ENCODE data around the gene DNAJC5G.
"Not testable (repeated sequence)": the region's sequence is repeated elsewhere in the genome, so short reads cannot be mapped to it uniquely, and the experiment has no call there.

The DNAJC5G gene

GRCh38 chr2:27281855-27282559 is 6.8 kb downstream of the DNAJC5G start, which contains the start of gene TRIM54:
TSS of gene TRIM54 (plus strand) at chr2:27282429. CDS start at chr2:27282732, 303 bp downstream.
- no peak for DNase-seq

DNA sequence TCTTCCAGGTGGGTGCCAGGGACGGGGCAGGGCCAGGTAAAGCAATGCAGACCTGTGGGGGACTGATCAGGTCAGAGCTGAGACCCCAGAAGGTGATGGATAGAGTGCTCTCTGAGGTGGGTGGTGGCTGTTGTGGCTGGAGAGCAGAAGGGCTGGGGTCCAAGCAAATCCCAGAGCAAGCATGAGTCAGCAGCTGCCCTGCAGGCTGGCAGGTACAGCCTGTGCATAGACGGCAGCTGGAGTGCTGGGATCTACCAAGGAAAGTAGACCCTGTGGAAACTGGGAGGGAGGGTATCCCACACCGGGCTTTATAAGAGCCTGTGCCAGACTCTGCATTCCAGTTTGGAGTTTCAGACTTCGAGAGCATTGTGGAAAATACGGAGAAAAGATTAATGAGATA is 7.7 kb downstream of the DNAJC5G start:
- no peak for DNase-seq

DNA sequence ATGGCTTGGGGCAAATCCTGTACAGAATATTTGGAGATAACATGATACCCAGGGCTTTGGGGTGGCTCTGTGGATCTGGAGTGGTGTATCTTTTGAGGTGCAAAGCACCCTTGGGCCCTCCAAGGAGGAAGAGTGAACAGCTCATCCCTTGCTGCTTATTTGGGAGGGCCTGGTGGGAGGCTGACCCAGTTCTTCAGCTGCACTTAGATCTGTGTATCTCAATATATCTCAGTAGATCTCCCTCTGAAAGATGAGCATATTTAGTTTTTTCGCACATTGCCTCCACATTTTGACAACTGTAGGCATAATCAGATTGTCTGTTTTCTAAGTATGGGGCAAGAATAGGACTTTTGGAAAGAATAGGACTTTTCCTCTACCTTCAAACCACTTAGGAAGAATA is 9.8 kb downstream of the DNAJC5G start:
- no peak for DNase-seq

- no peak for DNase-seq
Measured at GRCh38 chr2:27285481-27285880, 10.2 kb downstream of the DNAJC5G start.

DNA sequence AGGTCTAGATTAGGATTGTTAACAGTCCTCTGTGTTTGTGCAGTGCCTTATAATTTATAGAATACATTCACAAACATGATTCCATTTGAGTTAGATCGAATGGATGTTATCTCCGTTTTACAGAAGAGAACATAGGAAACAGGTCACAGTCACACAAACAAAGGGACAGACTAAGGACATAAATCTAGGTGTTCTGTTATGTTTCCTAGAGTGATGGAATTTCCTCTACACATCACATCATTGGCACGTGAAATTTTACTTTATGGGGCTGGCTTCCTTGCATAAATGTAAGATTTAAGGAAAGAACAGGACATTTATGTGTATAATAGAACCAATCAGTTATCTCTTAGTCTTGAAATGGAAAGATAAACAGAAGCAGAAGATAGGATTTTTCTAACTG is 13.4 kb downstream of the DNAJC5G start:
- DNase-seq = no peak

DNA sequence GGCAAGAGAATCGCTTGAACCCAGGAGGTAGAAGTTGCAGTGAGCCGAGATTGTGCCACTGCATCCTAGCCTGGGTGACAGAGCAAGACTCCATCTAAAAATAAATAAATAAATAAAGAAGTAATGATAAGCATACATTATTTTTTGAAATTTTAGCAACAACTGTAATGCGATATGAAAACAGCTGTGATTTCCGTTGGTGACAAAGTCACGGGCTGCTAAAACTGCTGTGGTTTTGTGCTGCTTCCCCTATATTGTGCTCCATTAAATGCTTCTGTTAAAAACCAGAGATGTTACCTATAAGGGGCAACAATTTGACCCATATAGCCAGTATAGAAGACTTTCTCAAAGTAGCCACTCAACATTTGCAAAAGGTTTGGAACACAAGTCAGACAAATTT is 15.3 kb downstream of the DNAJC5G start:
- DNase-seq = no peak

DNA sequence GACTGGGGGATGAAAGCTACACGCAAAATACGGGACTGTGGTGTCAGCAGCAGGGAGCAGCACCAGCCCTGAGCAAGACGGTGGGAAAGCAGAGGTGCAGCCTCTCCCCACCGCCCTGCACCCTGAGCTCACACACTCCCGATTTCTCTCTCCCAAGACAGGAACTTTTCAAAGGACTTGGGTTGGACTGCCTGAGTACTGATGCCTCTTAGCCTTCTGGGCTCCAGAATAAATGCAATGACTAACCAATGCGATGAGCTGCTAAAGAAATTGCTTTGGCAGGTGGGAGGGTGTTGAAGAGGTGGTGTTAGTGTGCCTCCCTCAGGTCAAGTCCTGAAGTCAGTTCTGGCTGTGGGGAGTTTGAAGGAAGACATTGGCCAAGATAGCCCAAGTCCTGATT is 16.6 kb downstream of the DNAJC5G start:
- no peak for DNase-seq

- no peak for DNase-seq
Measured at GRCh38 chr2:27294928-27295327, 19.7 kb downstream of the DNAJC5G start.

- no peak for DNase-seq
Measured at GRCh38 chr2:27296481-27296880, 21.2 kb downstream of the DNAJC5G start.

DNA sequence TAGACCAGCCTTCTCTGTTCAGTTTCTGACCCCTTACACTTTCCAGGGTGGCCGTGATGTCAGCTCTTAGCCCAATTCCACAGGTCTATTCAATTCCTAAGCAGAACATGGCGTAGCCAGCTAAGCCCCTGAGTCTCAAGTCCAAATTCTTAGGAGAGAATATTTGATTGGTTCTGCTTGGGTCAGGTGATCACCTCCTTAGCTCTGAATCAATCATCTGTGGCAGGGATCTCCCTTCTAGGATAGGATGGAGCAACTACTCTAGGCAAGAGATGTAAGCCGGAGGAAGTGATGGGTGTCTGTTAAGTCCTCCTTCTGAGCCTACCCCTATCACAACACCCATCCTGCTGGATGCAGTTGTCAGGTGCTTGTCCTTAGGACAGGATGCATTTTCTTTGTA is 22.0 kb downstream of the DNAJC5G start:
- DNase-seq = no peak

GRCh38 chr2:27298391-27299080 is 23.3 kb downstream of the DNAJC5G start:
- no peak for DNase-seq

DNA sequence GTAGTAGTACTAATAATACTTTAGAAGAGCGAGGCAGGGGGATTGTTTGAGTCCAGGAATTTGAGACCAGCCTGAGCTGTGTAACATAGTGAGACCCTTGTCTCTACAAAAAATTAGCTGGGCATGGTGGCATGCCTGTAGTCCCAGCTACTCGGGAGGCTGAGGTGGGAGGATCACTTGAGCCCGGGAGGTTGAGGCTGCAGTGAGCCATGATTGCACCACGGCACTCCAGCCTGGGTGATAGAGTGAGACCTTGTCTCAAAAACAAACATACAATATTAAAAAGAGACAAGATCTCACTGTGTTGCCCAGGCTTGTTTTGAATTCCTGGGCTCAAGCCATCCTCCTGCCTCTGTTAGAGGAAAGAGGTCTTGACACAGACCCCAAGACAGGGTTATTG is 25.4 kb downstream of the DNAJC5G start:
- DNase-seq = not testable (repeated sequence)

DNA sequence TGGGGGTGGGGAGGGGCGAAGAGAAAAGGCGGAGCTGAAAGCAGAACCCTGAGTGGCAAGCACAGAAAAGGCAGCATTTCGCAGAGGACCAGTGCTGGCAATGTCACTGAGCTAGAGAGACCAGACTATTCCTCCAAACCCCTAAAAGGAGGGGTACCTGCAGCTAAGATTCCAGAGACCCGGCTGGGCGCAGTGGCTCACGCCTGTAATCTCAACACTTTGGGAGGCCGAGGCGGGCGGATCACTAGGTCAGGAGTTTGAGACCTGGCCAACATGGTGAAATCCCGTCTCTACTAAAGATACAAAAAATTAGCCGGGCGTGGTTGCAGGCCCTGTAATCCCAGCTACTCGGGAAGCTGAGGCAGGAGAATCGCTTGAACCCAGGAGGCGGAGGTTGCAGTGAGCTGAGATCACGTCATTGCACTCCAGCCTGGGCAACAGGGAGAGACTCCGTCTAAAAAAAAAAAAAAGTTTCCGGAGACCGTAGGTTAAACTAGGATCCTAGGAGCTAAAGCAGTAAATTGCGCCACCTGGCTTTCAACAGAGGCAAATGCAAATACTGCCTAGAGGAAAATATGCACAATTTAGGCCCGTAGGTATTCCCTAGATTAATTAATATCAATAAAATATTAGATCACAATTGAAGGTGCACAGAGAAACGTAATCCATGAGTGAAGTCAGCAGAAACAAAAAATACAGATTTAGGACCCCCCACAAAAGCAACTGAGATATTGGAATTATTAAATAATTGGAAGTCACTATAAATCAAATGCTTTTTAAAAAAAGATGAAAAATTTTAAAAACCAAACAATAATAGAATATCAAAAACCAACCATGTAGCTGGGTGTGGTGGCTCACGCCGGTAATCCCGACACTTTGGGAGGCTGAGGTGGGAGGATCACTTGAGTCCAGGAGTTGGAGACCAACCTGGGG is 28.1 kb downstream of the DNAJC5G start:
- DNase-seq = peak; percentile 80

DNA sequence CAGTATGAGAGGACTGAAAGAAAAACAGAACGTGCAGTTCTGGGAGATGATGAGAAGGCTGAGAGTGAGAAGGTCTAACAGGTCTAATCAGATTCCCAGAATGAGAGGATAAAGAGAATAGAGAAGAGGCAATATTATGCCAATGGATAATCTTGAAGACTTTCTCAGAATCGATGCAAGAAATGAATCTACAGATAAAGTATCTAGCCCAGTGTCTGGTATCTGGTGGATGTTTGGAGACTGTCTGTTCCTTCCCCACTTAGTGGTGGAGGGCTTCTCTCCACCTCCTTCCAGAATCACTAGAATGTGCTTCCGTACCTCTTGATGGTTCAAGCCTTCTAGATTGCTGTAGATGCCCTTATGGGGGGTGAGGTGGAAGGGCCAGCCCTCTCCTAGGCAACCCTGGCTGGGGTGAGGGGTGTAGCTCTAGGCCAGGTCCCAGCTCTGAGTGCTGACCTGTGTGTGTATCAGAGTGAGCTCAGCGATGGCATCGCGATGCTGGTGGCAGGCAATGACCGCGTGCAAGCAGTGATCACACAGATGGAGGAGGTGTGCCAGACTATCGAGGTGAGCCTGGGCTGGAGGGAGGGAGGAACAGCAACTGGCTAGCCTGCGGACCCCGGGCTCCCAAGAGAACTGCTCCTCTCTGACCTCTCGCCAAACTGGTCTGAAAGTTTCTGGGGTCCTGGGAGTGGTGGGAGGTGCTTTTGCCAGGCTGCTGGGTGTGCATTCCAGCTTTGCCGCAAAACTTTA is 29.4 kb downstream of the DNAJC5G start:
- no peak for DNase-seq

GRCh38 chr2:27305516-27305915 is 30.3 kb downstream of the DNAJC5G start:
- no peak for DNase-seq

GRCh38 chr2:27306136-27306535 is 30.9 kb downstream of the DNAJC5G start:
- no peak for DNase-seq

- no peak for DNase-seq
Measured at GRCh38 chr2:27306573-27307286, 31.5 kb downstream of the DNAJC5G start.

GRCh38 chr2:27307287-27307544 is 32.0 kb downstream of the DNAJC5G start:
- DNase-seq = no peak

- DNase-seq = no peak
Measured at GRCh38 chr2:27307545-27308358, 32.5 kb downstream of the DNAJC5G start.

GRCh38 chr2:27308359-27308881 is 33.2 kb downstream of the DNAJC5G start, which contains the start of gene UCN:
TSS of gene UCN (minus strand) at chr2:27308445. CDS start at chr2:27307895, 550 bp downstream.
- DNase-seq = no peak

- DNase-seq = no peak
Measured at GRCh38 chr2:27309651-27310050, 34.4 kb downstream of the DNAJC5G start.

All from NCI-H510A treated with DMSO at 0.1 percent for 48 hours (cell line).